Progenitor cell of endocrine pancreas (in vitro differentiated cells): ENCODE measurements around the gene ARFIP2. TPM values are rescaled to one million over a fixed set of nuclear protein-coding genes. Genes with fewer than 3 reads are reported as not detected.

Source experiments
- DNase-seq: peaks from one replicate; pipeline ENCODE4 v3.0.0; 2021; ENCODE audit warnings: low spot score; ENCODE audit not compliant: unreplicated experiment
- H3K27ac Mint-ChIP-seq: 2 replicates; pipeline ENCODE4 v1.8.0; 2021; ENCODE audit warnings: mild to moderate bottlenecking, moderate library complexity, mixed read lengths
- H3K27me3 Mint-ChIP-seq: 2 replicates; pipeline ENCODE4 v1.8.0; 2021; ENCODE audit warnings: mixed read lengths
- H3K36me3 Mint-ChIP-seq: 2 replicates; pipeline ENCODE4 v1.8.0; 2022; ENCODE audit warnings: mixed read lengths; ENCODE audit not compliant: insufficient read depth
- H3K4me1 Mint-ChIP-seq: 2 replicates; pipeline ENCODE4 v1.8.0; 2021; ENCODE audit warnings: low read depth, mixed read lengths
- H3K4me3 Mint-ChIP-seq: 2 replicates; pipeline ENCODE4 v1.8.0; 2021; ENCODE audit warnings: low read depth, mild to moderate bottlenecking, moderate library complexity, mixed read lengths
- H3K9me3 Mint-ChIP-seq: 2 replicates; pipeline ENCODE4 v1.8.0; 2021; ENCODE audit warnings: low read depth, mixed read lengths
- total RNA-seq: library from RNA; stranded (reverse); gene quantifications from 2 replicates; pipeline ENCODE4 v1.2.1, GENCODE V29; 2021
- TF ChIP-seq, protein P1 (sequence below): fragments of 200-600 bp; sonication (generic); IDR thresholded peaks from one replicate; pipeline ENCODE4 v1.5.0; 2021; ENCODE audit warnings: antibody characterized with exemption, mild to moderate bottlenecking; ENCODE audit not compliant: unreplicated experiment

Gene ARFIP2
- total RNA-seq, 1 donor from 2014 or later = 78.1 TPM

- no peaks in the 10 kb centered on the region for H3K9me3 Mint-ChIP-seq
- TF ChIP-seq, protein P1, sequence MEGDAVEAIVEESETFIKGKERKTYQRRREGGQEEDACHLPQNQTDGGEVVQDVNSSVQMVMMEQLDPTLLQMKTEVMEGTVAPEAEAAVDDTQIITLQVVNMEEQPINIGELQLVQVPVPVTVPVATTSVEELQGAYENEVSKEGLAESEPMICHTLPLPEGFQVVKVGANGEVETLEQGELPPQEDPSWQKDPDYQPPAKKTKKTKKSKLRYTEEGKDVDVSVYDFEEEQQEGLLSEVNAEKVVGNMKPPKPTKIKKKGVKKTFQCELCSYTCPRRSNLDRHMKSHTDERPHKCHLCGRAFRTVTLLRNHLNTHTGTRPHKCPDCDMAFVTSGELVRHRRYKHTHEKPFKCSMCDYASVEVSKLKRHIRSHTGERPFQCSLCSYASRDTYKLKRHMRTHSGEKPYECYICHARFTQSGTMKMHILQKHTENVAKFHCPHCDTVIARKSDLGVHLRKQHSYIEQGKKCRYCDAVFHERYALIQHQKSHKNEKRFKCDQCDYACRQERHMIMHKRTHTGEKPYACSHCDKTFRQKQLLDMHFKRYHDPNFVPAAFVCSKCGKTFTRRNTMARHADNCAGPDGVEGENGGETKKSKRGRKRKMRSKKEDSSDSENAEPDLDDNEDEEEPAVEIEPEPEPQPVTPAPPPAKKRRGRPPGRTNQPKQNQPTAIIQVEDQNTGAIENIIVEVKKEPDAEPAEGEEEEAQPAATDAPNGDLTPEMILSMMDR = peak; percentile 74
- peaks cover 10% of the 10 kb centered on the region for H3K4me1 Mint-ChIP-seq
- no peak overlapping the region for H3K27ac Mint-ChIP-seq
- no peak overlapping the region for H3K4me3 Mint-ChIP-seq
- DNase-seq = no peak
- no peaks in the 10 kb centered on the region for H3K36me3 Mint-ChIP-seq
- peaks cover 5% of the 10 kb centered on the region for H3K27me3 Mint-ChIP-seq
Observed at GRCh38 chr11:6443269-6444003, 37.7 kb downstream of the ARFIP2 start.

DNA sequence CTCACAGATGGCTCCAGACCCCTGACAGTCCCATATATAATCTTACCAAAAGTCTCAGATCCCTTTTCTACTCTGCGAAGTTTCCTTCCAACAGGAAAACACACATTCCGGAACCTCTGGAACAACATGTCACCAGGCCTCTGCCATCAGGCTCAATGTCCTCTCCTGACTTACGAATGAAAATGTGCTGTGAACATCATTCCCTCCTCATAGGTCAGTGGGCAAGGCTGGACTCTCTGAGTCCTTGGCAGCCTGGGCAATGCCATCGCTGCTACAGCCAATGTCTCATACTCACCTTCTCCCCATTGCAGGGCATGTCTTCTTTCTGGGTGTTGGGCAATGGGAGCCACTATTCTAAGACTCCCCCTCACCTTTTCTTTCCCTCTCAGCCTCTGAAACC lies 38.7 kb downstream of the ARFIP2 start:
- no peaks in the 10 kb centered on the region for H3K9me3 Mint-ChIP-seq
- no peaks in the 10 kb centered on the region for H3K36me3 Mint-ChIP-seq
- TF ChIP-seq, protein P1 = no peak
- peaks cover 5% of the 10 kb centered on the region for H3K27me3 Mint-ChIP-seq
- H3K4me1 Mint-ChIP-seq = peaks cover 10% of the 10 kb centered on the region
- no peak overlapping the region for H3K4me3 Mint-ChIP-seq
- DNase-seq = no peak
- no peak overlapping the region for H3K27ac Mint-ChIP-seq

GRCh38 chr11:6440906-6441358 lies 40.2 kb downstream of the ARFIP2 start, which contains the start of gene HPX:
Gene HPX, minus strand, starts transcription at chr11:6440987. Its CDS starts 24 bp downstream, at chr11:6440963.
- Mint-ChIP-seq H3K27ac (no peak within 1 kb of the TSS), H3K27me3 (peaks cover 4% of the 10 kb centered on the region), H3K36me3 (no peaks in the 10 kb centered on the region), H3K4me3 (no peak within 1 kb of the TSS), H3K4me1 (peaks cover 8% of the 10 kb centered on the region), H3K9me3 (no peaks in the 10 kb centered on the region)
- TF ChIP-seq, protein P1 = no peak
- DNase-seq = no peak

- Mint-ChIP-seq H3K4me3 (no peak overlapping the region), H3K27ac (no peak overlapping the region), H3K4me1 (peaks cover 6% of the 10 kb centered on the region), H3K27me3 (peaks cover 7% of the 10 kb centered on the region), H3K36me3 (no peaks in the 10 kb centered on the region), H3K9me3 (no peaks in the 10 kb centered on the region)
- DNase-seq = peak; percentile 26
- TF ChIP-seq, protein P1 = peak; percentile 74
Observed at GRCh38 chr11:6438979-6439571, 42.1 kb downstream of the ARFIP2 start.

DNA sequence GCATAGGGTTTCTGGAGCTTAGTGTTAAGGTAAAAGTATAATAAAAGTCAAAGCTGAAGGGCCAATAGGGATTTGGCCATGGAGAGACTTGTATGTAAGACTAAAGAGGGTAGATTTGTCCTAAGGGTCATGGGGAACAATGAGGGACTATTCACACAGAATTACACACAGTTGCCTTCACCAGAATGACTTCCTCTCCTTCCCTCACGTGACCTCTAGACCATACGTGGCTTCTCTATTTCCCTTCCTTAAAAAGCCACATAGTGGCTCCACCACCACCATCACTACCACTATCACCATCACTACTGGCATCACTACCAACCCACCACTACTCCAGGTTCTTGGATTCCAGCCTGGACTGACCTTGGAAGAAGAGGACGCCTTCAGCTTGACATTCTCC lies 43.1 kb downstream of the ARFIP2 start:
- Mint-ChIP-seq H3K4me1 (peaks cover 10% of the 10 kb centered on the region), H3K27ac (no peak overlapping the region), H3K36me3 (no peaks in the 10 kb centered on the region), H3K9me3 (no peaks in the 10 kb centered on the region), H3K27me3 (peaks cover 16% of the 10 kb centered on the region), H3K4me3 (no peak overlapping the region)
- TF ChIP-seq, protein P1 = no peak
- DNase-seq = no peak
